NCI-H1105 treated with DMSO at 0.1 percent for 48 hours (cell line): ENCODE results near the gene NRSN1.

Experiments
- DNase-seq: peaks from one replicate; lab custom pipeline; 2025; lab: John Stamatoyannopoulos, UW

Gene NRSN1, protein sequence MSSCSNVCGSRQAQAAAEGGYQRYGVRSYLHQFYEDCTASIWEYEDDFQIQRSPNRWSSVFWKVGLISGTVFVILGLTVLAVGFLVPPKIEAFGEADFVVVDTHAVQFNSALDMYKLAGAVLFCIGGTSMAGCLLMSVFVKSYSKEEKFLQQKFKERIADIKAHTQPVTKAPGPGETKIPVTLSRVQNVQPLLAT

DNA sequence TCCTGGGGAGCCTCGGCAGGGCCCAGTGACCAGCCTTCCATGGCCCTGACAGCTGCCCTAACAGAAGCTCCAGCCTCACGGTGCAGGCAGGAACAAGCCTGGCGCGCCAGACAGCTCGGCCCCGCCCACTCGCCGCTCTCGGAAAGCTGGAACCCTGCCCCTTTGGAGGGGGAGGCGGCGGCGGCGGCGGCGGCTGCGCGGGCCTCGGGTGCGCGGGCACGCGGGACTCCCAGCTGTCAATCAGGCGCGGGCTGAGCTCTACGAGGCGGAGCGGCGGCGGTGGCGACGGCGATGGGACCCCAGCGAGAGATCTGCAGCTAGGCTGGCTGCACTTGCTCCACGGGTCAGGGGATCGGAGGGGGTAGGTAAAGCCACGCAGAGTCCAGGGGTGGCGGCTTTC, at the start of gene NRSN1:
Gene NRSN1, plus strand, starts transcription at position 236 of the 400 bp plus-strand sequence. CDS start 8,113 bp downstream, outside the sequence.
- peak; percentile 89 for DNase-seq

DNA sequence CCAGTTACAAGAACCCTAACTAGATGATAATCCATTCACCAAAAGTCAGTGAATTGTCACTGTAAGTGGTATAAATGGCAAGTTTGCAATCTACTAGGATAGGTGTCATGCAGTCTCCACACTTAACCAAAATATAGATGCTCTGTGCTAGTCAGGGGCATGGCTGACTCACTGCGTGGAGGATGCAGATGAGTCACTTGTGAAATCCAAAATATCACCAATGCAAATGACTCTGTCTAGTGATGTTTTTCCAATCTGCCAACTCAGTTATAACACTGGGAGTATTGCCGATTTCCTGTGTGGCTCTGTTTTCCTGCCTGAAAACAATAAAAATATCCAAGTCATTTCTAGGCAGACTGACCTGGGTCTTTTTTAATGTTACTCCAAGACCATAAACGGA, 47.8 kb upstream of the NRSN1 start:
- DNase-seq: no peak

DNA sequence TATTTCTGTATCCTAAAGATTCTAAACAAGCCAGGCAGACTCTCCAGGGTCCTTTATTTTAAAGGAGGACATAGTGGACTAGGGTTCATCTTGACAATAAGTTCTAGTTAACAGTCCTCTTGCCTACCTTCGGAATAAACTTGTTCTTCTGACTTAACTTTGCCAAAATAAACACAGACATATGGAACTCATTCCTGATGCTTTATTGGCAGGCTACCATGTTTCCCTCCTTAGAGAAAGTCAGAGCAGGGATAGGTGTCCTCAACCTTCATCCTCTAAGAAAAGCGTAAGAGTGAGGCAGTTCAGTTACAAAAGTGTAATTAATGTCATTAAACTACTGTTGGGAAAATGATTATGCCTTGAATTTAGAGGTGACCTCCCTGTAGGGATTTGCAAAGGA, 46.9 kb upstream of the NRSN1 start:
- no peak for DNase-seq

DNA sequence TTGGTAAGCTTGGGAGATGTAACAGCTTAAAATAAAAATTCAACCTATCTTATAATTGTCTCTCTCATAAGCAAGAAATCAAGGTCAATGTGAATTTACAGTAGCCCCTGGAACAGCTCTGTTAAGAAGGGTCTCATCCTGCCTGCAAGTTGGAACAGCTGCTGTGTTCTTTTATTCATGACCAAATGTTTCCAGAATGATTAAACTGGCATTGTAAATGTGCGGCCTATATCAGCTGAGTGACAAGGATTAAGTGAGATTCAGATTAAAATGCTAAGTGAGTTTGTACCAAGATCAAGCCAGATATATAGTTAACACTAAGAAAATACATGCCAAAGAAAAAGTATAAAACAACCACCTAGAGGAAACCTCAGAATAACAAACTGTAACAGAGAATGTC, 45.3 kb upstream of the NRSN1 start:
- DNase-seq: no peak

DNA sequence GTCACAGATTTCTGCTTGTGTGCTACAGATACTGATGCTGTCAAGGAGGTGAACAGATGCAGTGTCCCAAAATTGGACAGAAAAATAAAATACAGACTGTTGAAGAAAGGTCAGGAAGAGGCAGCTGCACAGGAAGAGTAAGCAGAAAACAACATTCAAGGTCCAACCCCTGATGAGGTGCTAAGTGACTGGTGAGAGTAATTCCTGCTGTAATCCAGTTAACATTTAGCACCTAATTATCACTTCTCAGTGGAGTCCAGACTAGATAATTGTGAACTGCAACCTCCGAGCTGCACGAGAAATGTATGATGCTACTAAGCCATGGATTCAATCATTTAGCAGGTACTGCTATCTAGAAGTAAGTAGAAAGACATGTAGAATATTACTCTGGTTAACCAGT, 36.3 kb upstream of the NRSN1 start:
- DNase-seq: no peak

DNA sequence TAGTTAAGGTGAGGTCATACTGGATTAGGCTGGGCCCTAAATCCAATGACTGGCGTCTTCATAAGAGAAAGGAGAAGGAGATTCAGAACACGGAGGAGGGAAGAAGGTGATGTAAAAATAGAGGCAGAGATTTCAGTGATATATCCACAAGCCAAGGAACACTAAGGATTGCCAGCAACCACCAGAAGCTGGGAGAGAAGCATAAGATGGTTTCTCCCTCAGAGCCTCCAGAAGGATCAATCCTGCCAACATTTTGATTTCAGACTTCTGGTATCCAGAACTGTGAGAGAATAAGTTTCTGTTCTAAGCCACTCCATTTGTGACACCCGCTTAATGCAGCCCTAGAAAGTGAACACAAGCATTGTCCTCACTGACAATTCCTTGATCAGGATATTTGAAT, 33.6 kb upstream of the NRSN1 start:
- DNase-seq: no peak

DNA sequence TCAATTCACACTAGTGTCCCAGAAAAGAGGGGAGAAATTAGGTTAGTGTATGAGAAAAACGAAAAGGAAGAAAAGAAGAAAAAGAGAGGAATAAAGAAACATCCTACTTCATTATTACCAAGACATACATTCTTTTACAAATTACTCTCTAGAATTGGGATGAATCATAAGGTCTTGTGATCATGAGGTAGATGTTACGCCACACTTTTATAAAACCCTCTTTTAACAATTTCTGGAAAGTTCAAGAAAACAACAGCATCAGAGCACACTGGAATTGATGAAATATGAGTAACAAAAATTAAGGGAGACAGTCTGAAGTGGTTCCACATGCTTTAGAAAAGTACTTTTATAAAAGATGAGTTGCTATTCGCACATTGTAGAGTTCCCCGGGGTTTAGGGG, 32.6 kb upstream of the NRSN1 start:
- DNase-seq: no peak

DNA sequence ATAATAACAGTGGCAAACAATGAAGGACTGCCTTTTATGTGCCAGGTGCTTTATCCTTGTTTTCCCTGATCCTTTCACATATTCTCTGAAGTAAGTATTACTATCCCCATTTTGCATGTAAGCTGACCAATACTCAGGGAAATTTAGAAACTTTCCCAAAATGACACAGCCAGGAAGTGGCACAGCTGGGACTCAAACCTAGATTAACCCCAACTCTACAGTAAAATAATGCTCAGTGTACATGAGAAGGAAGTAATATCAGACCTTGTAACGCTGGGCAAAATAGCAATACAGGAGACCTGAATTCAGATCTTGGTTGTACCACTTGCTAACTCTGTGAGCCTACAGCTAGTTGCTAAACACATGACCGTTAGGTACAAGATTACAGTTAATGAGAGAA, 26.8 kb upstream of the NRSN1 start:
- DNase-seq: no peak

DNA sequence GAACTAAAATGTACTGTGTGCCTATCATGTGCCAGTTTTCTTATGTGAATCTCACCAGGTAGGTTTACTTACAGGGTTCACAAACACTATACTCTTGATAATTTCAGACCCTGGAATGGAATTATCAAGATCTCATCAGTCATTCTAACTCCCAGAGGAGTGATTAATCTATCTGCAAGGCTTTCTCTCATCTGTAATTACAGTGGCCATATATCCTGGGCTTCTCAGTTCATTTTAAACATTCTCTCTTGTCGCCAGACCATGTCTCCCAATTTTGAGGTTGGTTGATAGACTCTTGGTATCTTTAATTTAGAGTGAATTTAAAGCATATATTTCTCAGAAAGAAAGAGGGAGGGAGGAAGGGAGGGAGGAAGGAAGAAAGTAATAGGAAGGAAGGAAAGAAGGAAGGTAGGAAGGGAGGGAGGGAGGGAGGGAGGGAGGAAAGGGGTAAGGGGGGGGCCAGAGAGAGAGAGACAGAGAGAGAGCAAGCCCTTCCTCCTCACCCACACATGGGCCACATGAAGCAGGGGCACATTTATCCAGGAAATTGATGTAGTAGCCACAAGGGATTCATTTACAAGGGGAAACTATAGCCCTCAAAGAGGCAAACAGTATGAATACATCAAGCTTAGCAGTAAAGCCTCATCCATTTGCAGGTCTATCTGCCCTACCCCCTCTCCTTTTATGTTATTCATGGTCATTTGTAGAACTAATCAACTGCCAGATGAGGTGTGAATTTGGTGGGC, 25.8 kb upstream of the NRSN1 start:
- no peak for DNase-seq

DNA sequence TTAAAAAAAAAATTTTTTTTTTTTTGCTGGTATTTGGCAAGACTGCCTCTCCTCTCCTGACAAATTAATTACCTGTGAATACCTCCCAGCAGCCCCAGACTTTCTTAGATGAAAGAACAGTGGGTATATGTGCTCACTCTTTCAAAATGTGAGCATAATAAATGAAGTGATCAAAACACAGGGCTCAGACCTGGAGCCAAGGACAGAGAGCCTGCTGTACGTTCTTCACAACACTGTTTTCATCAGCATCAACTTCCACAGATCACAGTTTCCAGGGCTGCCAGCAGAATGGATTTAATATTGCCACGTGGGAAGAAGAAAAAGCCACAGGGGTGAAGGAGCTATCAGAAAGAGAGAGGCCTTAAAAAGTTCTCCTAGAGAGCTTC, 25.3 kb upstream of the NRSN1 start:
- no peak for DNase-seq

DNA sequence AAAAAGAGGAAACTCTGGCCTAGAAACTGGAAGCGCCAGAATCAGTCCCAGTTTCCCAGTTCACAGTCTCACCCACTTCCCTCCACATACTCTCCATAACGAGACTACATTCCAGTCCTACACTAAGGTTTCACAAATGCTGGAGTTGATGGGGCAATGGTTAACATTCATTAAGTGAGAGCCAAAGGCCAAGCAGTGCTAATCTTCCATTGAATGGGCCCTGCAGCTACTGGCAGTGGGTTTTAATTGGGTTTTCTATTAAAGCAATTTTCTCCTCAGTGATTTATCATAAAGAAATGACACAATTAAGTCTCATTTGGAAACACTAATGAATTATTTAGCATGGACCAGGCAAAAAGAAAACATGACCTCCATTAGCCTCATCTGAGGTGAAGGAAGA, 20.8 kb upstream of the NRSN1 start:
- no peak for DNase-seq

DNA sequence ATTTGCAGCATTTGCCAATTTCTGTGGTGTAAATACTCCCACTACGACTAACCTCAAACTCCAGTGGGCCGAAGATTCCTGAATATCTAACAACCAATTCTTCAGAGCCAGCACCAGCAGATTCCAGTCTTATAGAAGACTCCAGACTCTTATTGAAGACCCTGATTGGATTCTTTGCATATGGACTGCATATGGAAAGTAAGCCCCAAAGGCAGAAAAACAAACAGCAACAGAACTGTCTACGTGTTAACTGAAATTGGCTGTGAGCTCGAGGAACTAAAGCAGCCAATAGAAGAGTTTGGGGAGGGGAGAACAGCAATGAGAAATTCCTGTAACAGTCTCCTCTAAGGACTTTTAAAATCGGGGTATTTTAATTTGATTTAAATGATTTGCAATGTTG, 19.7 kb upstream of the NRSN1 start:
- no peak for DNase-seq

DNA sequence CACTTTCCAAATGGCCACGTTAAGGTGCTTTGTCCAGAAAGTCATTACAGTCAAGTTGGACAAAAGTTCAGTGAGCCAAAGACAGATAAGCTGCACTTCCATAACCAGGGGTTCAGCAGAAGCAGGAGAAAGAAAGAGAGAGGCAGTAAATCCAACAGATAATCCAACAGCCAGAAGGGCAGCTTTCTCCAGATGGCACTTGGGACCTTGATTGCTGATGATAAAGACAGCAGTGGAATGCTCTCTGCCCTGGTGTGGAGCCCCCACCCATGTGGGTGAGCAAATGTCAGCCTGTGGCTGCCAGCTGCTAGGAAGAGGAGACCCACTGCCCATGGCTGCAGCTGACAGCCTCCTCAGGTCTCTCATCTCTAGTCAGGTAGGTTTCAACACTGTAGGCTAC, 18.7 kb upstream of the NRSN1 start:
- no peak for DNase-seq

DNA sequence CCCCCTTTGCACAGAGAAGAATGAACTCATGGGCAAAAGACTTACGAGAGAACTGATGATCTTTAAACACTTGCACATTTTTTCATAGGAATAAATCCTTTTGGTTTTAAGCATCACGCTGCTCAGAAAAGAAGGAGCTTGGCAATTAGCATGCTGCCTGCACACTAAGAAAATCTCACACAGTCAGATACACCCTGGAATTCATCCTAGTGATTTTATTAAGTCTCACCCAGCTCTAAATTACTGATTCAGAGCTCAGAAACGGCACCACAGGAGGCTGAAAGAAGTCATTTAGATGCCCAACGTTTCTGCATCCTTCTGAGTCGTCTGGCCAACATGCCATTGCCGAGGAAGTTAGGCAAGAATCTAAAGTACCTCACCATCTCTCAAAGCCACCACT, 18.0 kb upstream of the NRSN1 start:
- no peak for DNase-seq

DNA sequence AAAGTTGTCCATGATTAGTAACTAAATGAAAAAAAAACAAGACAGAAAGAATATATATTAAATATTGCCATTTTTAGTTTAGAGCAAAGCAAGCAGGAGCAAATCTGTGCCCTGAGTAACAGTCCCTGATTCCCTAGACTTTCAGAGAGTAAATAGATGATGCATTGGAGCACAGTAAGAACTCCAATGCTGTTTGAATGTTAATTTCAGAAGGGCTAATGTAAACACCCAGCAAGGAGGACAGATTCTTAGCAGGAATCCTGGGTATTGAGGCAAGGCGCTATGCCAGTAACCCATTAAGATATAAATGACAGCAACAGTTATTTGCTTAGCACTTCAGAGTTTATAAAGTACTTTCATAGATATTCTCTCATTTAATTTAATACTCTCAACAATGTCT, 15.6 kb upstream of the NRSN1 start:
- no peak for DNase-seq

DNA sequence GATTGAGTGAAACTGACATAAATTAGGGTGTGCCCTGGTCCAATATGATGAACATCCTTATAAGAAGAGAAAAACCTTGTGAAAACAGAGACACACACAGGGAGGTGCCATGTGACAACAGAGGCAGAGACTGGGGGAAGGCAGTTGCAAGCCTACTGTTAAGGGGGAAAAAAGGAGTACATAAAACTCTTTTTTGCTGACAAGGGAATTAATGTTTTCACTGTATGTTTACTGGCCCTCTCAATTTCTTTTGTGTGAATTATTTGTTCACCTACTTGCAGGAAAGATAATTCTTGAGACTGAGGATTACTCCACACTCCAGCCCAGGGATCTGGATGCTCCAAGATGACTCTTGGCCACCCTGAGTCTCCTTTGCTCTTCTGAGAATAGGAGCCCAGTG, 12.1 kb upstream of the NRSN1 start:
- DNase-seq: no peak

DNA sequence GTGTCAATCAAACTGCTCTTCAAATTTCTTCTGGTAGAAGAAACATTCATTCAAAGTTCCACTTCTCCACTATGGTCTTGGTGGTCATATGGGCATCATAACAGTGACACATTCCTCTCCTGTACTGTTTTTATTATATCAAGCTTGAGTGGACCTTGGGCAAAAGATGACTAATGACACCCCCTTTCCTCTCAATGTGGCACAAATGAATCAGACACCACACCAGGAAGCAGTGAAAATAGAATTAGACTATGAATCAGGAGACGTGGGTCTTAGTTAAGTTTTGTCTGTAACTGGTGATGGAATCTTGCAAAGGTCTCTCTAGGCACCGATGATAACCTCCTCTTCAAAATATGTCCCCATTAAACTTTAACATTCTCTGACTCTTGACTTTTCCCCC, 9.0 kb upstream of the NRSN1 start:
- DNase-seq: no peak

DNA sequence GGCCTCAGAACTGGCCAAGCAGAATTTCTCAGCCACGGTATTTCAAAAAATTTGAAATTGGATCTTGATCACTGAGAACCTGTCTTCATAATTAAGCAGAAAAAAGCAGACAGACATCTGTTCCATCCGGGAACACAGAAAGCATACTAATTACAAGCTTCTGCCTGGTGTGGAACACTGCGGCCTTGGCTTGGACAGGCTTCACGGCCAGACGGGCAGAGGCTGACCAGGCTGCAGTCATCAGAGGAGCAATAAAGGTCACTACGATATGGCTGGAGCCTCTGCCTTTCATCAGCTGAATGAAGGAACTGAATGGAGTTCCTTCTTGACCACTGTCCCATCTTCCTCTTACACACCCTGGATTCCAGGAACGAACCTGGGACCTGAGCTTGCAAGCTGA, 3.9 kb upstream of the NRSN1 start:
- DNase-seq: no peak

DNA sequence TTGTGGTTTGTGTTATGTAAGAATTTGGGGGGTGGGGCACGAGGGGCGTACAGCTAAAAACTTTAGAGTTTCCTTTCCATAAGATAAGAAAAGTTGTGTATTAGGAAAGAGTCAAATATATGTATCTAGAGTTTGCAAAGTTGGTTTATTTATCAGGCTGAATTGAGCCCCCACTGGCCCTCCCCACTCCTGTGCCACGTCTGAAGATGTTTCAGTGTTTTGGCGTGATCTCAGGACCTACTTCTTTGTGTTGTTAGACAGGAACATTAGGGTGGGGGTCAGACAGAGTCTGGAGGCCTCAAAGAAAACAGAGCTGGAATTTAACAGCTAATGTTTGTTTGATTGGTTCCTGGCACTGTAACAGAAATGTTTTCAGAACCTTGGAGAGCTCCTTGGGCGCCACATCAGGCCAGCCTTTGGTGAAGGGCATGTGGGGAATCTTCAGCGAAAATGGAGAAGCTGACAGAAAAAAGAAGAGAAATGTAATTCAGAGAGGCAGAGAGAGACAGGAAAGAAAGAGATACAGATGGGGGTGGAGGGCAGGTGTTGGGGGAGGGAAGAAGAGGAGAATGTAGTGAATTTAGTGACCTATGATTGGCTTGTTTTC, 674 bp downstream of the NRSN1 start:
- peak; percentile 12 for DNase-seq

DNA sequence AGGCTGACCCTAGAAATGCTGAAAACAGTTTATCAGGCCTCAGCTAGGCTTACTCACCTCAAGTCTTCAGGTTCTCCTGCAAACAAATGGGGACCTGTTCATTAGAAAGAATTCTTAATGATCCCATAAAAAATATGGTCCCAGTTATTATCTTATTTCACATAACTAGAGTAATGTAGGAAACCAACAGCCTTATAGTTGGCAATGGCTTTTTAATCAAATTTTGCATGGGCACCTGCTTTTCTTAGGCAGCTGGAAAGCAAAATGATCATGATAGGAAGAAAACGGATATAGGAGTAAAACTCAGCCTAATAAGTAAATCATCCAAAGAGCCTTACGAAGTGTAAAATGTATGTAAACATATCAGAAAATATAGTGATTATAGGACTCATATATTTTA, 1.3 kb downstream of the NRSN1 start:
- no peak for DNase-seq

DNA sequence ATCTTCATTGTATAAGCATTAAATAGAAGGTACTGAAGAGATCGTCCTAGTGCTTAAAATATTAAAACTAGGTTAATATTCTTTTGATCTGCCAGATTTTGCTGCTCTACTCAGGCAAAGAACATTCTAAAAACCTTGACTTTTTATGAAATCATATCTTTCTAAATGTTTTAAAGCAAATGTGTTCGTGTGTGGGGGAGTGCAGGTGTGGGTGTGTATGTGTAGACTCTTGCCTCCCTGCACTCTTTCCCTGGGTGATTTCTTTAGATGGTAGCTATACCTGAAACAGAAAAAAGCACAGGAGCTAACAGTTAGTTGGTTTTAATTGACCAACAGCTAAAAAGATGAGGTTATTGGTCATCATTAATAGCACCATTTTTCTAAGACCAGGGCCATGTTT, 5.7 kb downstream of the NRSN1 start:
- DNase-seq: no peak

DNA sequence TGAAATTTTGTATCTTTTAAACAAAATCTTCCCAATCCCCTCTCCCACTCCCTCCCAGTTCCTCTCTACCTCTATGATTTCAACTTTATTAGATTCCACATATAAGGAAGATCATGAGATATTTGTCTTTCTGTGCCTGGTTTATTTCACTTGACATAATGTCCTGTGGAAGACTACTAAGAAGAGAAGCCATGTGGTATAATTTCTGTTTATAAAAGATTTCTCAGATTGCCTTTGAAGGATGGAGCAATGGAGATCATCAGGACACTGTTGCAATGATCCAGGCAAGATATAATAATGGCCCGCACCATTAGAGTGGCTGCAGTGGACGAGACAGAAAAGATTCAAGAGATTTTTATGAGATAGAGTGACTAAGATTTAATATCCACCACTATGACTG, 13.1 kb downstream of the NRSN1 start:
- no peak for DNase-seq

DNA sequence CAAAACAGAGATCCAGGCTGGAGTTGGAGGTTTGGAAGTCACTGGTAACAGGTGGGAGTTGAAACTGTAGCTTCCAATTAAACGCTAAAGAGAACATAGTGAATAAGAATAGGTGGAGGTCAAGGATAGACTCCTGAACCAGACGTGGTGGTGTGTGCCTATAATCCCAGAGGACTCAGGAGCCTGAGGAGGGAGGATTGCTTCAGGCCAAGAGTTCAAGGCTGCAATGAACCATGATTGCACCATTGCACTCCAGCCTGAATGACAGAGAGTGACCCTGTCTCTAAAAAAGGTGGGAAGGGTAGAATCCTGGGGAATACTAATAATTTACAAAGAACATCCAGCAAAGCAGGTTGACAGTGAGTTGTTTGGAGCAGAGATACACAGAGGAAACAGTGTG, 13.6 kb downstream of the NRSN1 start:
- DNase-seq: no peak

DNA sequence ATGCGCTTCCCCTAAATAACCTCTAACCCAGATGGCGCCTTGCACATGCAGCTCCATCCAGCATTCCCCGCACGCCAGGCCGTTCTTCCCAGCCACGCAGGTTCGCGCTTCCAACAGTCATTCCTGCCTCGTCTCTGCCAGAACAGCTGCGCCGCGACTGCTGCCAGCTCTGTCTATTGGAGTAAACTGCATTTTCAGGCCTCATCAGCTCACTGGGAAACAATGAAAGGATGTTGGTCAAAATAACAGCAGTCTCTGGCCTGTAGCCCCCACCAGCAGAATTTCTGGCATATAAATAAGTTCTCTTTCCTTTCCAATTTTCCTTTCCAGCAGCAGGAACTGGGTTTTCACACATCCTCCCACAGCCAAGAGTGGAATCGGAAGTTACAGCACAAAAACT, 14.6 kb downstream of the NRSN1 start:
- DNase-seq: no peak
